ENCODE measurements around the gene ADD3. TPM values are rescaled to one million over a fixed set of nuclear protein-coding genes. Genes with fewer than 3 reads are reported as not detected.
"Not testable (repeated sequence)": the region's sequence is repeated elsewhere in the genome, so short reads cannot be mapped to it uniquely, and the experiment has no call there.

ADD3 gene
- total RNA-seq, 1 donor: 536 TPM

DNA sequence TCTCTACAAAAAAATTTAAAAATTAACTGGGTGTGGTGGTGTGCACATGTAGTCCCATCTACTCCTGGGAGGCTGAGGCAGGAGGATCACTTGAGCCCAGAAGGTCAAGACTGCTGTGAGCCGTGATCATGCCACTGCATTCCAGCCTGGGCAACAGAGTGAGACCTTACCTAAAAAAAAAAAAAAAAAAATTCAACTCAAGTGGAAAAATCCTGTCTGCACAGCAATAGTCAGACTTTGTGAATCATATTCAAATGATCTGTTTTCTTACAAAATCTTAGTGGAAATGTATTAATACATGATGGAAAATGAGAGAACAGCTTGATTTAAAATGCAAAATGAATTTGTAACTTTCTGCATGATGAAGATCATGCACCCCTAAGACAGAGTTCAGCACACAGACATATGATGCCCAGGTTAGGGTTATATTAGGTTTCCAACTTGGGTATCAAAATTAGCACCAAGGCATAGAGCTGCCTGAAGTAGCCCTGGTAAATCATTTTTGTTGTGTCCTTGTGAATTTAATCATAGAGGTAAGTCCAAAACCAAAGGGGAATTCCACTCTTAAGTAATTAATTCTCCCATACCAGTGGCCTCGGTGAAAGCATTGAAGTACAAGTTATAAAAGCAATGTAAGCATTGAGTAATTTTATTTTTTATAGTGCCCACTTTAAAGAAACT lies 93.8 kb downstream of the ADD3 start:
- Histone ChIP-seq H3K9me3 (ENCODE audit: low read depth, low read length) (no peaks in the 10 kb centered on the region), H3K4me1 (ENCODE audit: insufficient read depth, low read length) (peaks cover 12% of the 10 kb centered on the region), H3K4me3 (ENCODE audit: low read length) (no peak overlapping the region), H3K27me3 (ENCODE audit: insufficient read depth, low read length) (no peaks in the 10 kb centered on the region)

- peaks cover 10% of the 10 kb centered on the region for H3K4me1 ChIP-seq (ENCODE audit: insufficient read depth, low read length)
- no peaks in the 10 kb centered on the region for H3K27me3 ChIP-seq (ENCODE audit: insufficient read depth, low read length)
- H3K4me3 ChIP-seq (ENCODE audit: low read length): no peak overlapping the region
- no peaks in the 10 kb centered on the region for H3K9me3 ChIP-seq (ENCODE audit: low read depth, low read length)
These were observed 96.2 kb downstream of the ADD3 start for GRCh38 chr10:110103921-110104461.

DNA sequence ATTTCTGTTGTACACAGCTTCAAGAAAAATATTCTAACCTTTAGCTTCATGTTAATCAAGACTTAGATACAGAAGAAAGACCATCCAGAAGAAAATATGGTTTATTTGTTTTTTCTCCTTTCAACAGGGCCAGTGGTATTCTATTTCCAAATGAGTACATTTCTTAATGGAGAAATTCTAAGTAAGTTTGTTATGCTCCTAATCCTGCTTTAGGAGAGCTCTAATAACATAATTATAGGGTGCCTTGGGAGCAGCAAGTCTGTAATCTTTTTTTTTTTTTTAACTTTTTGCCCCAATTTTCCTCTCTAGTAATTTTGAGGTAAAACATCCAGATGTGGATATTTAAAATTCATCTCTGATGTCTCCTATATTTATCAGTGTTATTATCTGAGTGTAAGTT lies 98.1 kb downstream of the ADD3 start:
- Histone ChIP-seq H3K4me3 (ENCODE audit: low read length) (no peak overlapping the region), H3K9me3 (ENCODE audit: low read depth, low read length) (no peaks in the 10 kb centered on the region), H3K27me3 (ENCODE audit: insufficient read depth, low read length) (no peaks in the 10 kb centered on the region), H3K4me1 (ENCODE audit: insufficient read depth, low read length) (peaks cover 9% of the 10 kb centered on the region)

GRCh38 chr10:110107430-110107829 lies 99.6 kb downstream of the ADD3 start:
- no peak overlapping the region for H3K4me3 ChIP-seq (ENCODE audit: low read length)
- no peaks in the 10 kb centered on the region for H3K4me1 ChIP-seq (ENCODE audit: insufficient read depth, low read length)
- H3K9me3 ChIP-seq (ENCODE audit: low read depth, low read length): no peaks in the 10 kb centered on the region
- no peaks in the 10 kb centered on the region for H3K27me3 ChIP-seq (ENCODE audit: insufficient read depth, low read length)

- Histone ChIP-seq H3K4me1 (ENCODE audit: insufficient read depth, low read length) (no peaks in the 10 kb centered on the region), H3K4me3 (ENCODE audit: low read length) (no peak overlapping the region), H3K9me3 (ENCODE audit: low read depth, low read length) (no peaks in the 10 kb centered on the region), H3K27me3 (ENCODE audit: insufficient read depth, low read length) (no peaks in the 10 kb centered on the region)
These were observed 100.1 kb downstream of the ADD3 start for GRCh38 chr10:110107887-110108286.

- peaks cover 4% of the 10 kb centered on the region for H3K4me1 ChIP-seq (ENCODE audit: insufficient read depth, low read length)
- no peaks in the 10 kb centered on the region for H3K27me3 ChIP-seq (ENCODE audit: insufficient read depth, low read length)
- no peaks in the 10 kb centered on the region for H3K9me3 ChIP-seq (ENCODE audit: low read depth, low read length)
- H3K4me3 ChIP-seq (ENCODE audit: low read length): no peak overlapping the region
These were observed 101.7 kb downstream of the ADD3 start for GRCh38 chr10:110109511-110109910.

GRCh38 chr10:110110338-110110737 lies 102.6 kb downstream of the ADD3 start:
- peaks cover 4% of the 10 kb centered on the region for H3K4me1 ChIP-seq (ENCODE audit: insufficient read depth, low read length)
- no peak overlapping the region for H3K4me3 ChIP-seq (ENCODE audit: low read length)
- no peaks in the 10 kb centered on the region for H3K27me3 ChIP-seq (ENCODE audit: insufficient read depth, low read length)
- no peaks in the 10 kb centered on the region for H3K9me3 ChIP-seq (ENCODE audit: low read depth, low read length)

- Histone ChIP-seq H3K4me3 (ENCODE audit: low read length) (no peak overlapping the region), H3K27me3 (ENCODE audit: insufficient read depth, low read length) (no peaks in the 10 kb centered on the region), H3K4me1 (ENCODE audit: insufficient read depth, low read length) (peaks cover 8% of the 10 kb centered on the region), H3K9me3 (ENCODE audit: low read depth, low read length) (no peaks in the 10 kb centered on the region)
These were observed 106.0 kb downstream of the ADD3 start for GRCh38 chr10:110113670-110114337.

GRCh38 chr10:110114668-110115067 lies 106.9 kb downstream of the ADD3 start:
- H3K4me1 ChIP-seq (ENCODE audit: insufficient read depth, low read length): peaks cover 14% of the 10 kb centered on the region
- H3K4me3 ChIP-seq (ENCODE audit: low read length); H3K27me3 ChIP-seq (ENCODE audit: insufficient read depth, low read length); H3K9me3 ChIP-seq (ENCODE audit: low read depth, low read length): not testable (repeated sequence)

DNA sequence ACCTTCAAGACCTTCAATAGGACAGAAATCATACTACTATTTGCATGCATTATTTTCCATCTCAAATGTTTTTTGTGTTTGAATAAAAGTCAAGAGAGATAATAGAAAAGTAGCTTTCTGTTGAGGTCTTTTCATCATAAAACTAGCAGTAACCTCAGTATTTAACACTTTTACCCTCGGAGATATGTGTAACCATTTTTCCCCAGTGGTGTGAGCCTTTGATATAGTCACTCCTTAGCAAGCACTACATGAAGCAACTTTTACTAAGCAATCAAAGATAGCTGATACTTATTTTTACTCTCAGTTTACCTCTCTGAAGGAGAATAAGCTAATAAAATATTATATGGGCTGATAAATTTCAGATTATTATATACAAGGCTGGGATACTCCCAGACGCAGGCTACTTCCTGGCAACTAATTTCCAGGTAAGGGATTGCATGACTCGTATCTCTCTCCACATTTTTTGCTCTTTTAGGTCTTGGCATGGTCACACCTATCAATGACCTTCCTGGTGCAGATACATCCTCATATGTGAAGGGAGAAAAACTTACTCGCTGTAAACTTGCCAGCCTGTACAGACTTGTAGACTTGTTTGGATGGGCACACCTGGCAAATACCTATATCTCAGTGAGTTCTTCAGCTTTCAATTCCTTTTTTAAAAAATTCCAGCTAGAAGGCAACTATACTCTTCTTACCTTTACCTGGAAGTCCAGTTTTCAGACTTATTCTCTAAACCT lies 108.2 kb downstream of the ADD3 start:
- Histone ChIP-seq H3K4me1 (ENCODE audit: insufficient read depth, low read length) (peaks cover 14% of the 10 kb centered on the region), H3K27me3 (ENCODE audit: insufficient read depth, low read length) (no peaks in the 10 kb centered on the region), H3K9me3 (ENCODE audit: low read depth, low read length) (no peaks in the 10 kb centered on the region), H3K4me3 (ENCODE audit: low read length) (no peak overlapping the region)

GRCh38 chr10:110118891-110119621 lies 111.3 kb downstream of the ADD3 start:
- Histone ChIP-seq H3K27me3 (ENCODE audit: insufficient read depth, low read length) (no peaks in the 10 kb centered on the region), H3K9me3 (ENCODE audit: low read depth, low read length) (no peaks in the 10 kb centered on the region), H3K4me3 (ENCODE audit: low read length) (no peak overlapping the region), H3K4me1 (ENCODE audit: insufficient read depth, low read length) (peaks cover 10% of the 10 kb centered on the region)

DNA sequence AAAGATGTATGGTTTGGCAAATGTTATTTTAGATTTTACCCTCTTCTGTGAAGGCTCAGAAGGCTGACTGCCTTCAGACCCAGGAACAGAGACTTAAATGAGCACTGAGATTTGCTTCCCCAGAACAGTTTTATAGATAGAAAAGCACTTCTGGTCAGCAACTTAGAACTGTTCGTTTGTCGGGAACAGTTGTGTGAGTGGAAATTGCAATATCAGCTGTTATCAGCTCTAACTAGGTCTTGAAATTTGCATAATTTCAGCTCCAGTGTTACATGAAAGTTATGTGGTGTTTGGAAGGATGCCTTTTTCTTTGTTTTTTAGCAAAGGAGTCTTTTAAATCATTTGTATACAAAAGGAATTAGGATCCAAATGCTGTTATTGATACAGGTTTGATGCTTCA lies 115.8 kb downstream of the ADD3 start:
- Histone ChIP-seq H3K27me3 (ENCODE audit: insufficient read depth, low read length) (no peaks in the 10 kb centered on the region), H3K4me3 (ENCODE audit: low read length) (no peak overlapping the region), H3K9me3 (ENCODE audit: low read depth, low read length) (no peaks in the 10 kb centered on the region), H3K4me1 (ENCODE audit: insufficient read depth, low read length) (peaks cover 9% of the 10 kb centered on the region)

- no peaks in the 10 kb centered on the region for H3K4me1 ChIP-seq (ENCODE audit: insufficient read depth, low read length)
- H3K9me3 ChIP-seq (ENCODE audit: low read depth, low read length): no peaks in the 10 kb centered on the region
- no peaks in the 10 kb centered on the region for H3K27me3 ChIP-seq (ENCODE audit: insufficient read depth, low read length)
These were observed 121.7 kb downstream of the ADD3 start for GRCh38 chr10:110129490-110129889.

DNA sequence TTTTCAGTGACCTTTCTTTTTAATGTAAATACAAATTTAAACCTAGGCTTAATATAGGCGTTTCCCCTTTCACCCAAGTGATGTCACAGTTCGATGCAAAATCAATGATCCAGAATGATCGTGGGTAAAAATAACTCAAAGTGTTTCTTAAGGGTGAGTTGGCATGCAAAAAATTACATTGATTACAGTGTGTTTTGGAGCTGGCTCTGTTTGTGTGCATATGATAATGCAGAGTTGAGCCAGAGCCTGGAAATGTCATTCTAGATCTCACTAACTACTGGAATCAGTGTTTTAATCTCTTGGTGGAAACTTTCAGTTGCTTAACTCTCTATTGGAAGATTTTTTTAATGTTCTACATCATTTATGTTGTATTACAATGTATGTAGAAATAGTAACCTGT lies 127.1 kb downstream of the ADD3 start:
- Histone ChIP-seq H3K4me3 (ENCODE audit: low read length) (no peak overlapping the region), H3K9me3 (ENCODE audit: low read depth, low read length) (no peaks in the 10 kb centered on the region), H3K4me1 (ENCODE audit: insufficient read depth, low read length) (peaks cover 11% of the 10 kb centered on the region), H3K27me3 (ENCODE audit: insufficient read depth, low read length) (no peaks in the 10 kb centered on the region)

More at GRCh38 chr10:110129490-110129889, 121.7 kb downstream of the ADD3 start:
- no peak overlapping the region for H3K4me3 ChIP-seq (ENCODE audit: low read length)

- peaks cover 17% of the 10 kb centered on the region for H3K4me1 ChIP-seq (ENCODE audit: insufficient read depth, low read length)
- H3K27me3 ChIP-seq (ENCODE audit: insufficient read depth, low read length); H3K4me3 ChIP-seq (ENCODE audit: low read length): not testable (repeated sequence)
These were observed 128.1 kb downstream of the ADD3 start for GRCh38 chr10:110135836-110136235.

More at GRCh38 chr10:110135836-110136235, 128.1 kb downstream of the ADD3 start:
- H3K9me3 ChIP-seq (ENCODE audit: low read depth, low read length): not testable (repeated sequence)

Measured in mononuclear cell (primary cell).